Stimulated activated CD4-positive, alpha-beta T cell treated with anti-CD3 and anti-CD28 coated beads, Interleukin-12 subunit alpha, Interleukin-12 subunit beta, amount 100 ng/mL, for 24 hours (primary cell): Measurements from ENCODE around the gene CARD11.
"Not testable (repeated sequence)": the region's sequence is repeated elsewhere in the genome, so short reads cannot be mapped to it uniquely, and the experiment has no call there.

Experiments
- DNase-seq, 2 experiments: peaks; one replicate each; pipeline ENCODE4 v3.0.0-alpha.2; 2020; ENCODE audit warnings: low read depth in 2 of 2

The CARD11 gene

DNA sequence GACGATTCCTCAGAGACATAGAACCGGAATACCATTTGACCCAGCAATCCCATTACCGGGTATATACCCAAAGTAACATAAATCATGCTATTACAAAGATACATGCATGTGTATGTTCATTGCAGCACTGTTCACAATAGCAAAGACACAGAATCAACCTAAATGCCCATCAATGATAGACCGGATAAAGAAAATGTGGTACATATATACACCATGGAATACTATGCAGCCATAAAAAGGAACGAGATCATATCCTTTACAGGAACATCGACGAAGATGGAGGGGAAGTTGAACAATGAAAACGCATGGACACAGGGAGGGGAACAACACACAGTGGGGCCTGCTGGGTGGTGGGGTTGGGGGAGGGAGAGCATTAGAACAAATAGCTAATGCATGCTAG lies 22.4 kb downstream of the CARD11 start:
- DNase-seq = not testable (repeated sequence)

DNA sequence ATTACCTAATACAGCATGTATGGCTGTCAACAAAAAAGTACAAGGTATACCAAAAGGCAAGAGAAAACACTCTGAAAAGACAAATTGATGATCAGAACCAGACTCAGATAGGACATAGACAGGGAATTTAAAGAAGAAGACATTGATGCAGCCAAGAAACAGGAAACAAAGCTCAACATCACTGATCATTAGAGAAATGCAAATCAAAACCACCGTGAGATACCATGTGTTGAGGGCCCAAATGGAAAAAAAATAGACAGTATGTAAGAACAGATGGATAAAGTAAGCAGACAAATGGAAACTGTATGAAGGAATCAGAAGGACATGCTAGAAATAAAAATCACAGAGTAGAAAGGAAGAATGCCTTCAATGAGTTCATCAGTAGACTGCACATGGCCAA lies 23.3 kb downstream of the CARD11 start:
- DNase-seq = no peak

DNA sequence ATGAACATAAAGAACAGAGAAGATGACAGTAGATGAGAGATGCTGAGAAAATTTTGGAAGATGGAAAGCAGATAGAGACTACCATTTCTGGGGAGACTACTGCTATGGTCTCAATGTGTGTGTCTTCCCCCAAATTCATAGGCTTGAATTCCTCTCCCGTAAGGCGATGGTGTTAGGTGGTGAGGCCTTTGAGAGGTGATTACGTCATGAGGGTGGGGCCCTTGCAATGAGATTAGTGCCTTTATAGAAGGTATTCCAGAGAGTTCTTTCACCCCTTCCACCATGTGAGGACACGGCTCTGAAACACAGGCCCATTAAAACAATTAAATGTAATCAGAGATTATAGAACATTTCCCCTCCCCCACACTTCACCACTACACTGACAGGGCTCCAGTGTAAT lies 23.9 kb downstream of the CARD11 start:
- DNase-seq = no peak

DNA sequence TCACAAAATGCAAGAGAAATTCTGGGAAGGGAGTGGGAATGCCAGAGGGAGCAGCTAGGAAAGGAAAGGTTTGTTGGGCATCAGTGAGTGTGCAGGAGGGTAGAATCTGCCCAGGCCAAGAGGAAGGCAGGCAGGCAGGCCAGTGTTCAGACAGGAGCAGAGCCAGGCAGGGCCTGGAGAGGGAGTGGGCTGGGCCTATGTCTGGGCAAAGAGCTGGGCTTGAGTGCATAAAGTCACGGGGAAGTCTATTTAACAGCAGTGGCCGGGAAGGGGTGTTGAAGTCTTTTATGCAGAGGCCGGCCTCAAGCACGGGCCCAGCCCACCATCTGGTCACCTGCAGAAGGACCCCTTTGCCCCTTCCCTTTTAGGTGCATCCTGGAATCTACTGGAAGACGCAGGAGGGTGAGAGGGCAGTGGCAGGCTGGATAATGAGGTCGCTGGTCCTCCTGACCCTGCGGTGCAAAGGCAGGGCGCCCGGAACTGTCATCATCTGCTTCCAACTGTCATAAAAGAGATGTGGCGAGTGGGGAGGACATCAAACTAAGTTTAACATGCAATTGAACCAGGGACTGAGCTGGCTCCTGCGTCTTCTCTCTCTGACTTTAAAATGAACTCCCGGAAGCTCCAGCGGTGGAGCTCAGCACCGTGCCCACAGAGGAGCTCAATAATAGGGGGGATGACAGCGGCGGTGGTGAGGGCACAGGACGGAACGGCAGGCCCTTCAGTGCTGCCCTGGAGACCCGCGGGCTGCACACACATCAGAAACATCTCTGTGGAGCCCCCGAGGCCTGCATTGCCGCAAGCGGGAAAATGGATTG lies 29.5 kb downstream of the CARD11 start:
- no peak for DNase-seq

DNA sequence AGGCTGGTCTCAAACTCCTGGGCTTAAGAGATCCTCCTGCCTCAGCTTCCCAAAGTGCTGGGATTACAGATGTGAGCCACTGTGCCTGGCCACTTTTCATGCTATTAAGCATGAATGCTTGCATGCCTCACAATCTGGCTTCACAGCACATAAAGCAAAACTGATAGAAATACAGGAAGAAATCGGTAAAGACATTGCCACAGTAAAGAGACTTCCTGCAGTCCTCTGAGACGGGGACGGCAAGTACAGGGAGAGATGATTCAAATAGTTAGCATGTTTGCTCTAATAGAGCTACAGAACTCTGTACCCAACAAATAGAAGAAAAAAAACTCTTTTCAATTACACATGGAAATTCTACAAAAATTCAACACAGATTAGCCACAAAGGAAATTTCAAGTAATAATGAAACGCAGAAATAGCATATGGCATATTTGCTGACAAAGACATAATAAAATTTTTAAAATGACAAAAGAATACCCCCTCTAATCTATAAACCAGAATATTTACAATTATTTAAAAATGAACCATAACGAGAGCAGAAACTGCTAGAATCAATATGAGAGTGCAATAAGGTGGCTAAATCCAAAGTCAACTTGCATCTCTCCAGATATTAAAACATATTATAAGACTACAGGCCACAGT lies 32.3 kb downstream of the CARD11 start:
- DNase-seq = no peak

DNA sequence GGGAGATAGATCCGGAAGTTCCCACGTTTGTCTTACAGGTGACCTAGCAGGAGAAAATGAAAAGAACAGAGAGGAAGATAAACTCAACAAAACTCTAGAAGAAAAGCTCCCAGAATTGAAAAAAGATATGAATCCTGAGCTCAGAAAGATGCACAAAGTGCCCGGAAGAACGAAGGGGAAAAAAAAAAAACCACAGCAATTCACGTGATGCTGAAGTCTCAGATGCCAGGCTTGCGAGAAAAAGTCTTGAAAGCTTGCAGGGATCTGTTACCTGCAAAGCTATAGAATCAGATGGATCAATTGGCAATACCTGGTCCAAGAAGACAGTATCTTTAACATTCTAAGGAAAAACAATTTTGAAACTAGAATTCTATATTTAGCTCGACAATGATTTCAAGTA lies 33.5 kb downstream of the CARD11 start:
- DNase-seq = no peak

DNA sequence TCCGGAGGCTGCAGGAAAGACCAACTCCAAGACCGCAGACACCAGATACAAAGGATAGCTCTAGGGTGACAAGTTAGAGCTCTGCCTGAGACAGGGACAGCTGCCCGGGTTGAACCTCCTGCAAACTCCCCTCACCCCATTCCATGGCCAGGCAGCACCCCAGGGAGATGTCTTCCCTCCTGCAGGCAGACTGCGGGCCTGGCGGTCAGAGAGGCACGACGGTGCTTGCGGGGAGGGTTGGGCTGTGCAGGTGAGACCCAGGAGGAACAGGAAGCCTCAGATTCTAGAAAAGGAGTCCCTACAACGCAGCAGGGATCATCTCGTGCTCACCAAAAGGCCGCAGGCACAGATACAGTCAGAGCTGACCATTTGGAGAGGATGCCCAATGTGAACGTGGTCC lies 34.6 kb downstream of the CARD11 start:
- DNase-seq = no peak

DNA sequence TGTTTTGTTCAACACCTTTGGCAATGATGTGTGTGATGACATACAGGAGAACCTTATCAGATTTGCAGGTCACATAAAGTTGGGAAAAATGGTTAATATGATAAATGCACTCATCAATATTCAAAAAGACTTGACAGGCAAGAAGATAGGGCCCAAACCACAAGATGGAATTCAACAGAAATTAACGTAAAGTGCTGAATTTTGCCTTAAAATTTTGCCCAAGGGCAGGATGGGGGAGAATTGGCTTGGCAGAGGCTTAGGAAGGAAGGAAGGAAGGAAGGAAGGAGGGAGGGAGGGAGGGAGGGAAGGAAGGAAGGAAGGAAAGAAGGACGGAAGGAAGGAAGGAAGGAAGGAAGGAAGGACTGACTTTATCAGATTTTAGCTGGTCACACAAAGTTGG lies 35.3 kb downstream of the CARD11 start:
- DNase-seq = no peak

DNA sequence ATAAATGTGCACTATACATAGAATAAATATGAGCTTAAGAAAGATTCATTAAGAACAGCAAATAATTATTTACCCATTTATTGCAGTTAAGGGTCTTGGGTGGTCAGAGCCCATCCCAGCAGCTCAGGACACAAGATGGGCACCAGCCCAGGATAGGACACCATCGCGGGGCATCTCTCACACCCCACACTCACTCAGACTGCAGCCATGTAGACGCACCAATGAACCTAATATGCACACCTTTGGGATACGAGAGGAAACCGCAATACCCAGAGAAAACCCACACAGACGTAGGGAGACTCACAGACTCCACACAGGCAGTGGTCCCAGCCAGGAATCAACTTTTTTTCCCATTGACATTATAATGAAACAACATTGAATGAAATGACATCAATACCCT lies 36.0 kb downstream of the CARD11 start:
- no peak for DNase-seq

DNA sequence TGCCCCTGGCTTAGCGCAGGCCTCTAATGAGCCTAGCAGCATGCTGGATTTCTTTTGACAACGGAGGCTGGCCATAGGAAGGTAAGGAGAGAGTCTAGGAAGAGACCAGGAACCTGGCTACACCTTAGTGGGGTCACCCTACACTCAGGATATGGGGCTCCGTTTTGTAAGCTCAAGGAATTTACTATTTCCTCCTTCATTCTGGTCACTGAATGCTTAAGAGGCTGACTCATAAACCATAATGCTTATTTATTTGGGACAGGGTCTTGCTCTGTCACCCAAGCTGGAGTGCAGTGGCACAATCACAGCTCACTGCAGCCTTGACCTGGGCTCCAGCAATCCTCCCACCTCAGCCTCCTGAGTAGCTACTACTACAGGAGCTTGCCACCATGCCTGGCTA lies 38.4 kb downstream of the CARD11 start:
- no peak for DNase-seq

DNA sequence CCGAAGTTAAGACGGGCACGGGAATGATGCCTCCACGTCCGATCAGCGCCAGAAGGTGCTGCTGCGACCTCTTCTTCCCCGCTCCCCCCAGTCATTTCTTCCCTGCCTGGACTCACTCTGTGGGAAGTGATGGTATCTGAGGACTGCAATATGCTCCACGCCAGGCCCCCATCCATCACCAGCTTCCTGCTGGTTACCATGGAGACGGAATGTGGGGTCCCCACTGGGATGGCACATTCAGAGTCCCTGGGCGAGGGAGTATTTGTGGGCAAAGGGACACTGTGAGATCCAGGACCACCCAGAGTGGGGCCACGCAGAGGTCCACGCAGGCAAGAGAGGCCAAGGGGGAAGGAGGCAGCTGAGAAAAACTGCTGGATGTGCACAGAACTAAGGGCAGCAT lies 39.7 kb downstream of the CARD11 start:
- DNase-seq = no peak

DNA sequence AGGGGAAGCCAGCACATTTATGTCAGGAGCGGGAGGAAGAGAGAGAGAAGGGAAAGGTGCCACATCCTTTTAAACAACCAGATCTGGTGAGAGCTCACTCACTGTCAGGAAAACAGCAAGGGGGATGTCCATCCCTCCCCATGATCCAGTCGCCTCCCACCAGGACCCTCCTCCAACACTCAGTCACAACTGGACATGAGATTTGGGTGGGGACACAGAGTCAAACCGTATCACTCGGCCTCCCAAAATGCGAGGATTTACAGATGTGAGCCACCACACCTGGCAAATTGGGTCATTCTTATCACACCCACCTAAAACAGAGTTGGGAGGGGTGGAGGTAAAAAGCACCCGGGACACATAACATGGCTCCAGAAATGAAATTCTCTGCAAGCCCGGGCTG lies 41.0 kb downstream of the CARD11 start:
- DNase-seq = no peak

DNA sequence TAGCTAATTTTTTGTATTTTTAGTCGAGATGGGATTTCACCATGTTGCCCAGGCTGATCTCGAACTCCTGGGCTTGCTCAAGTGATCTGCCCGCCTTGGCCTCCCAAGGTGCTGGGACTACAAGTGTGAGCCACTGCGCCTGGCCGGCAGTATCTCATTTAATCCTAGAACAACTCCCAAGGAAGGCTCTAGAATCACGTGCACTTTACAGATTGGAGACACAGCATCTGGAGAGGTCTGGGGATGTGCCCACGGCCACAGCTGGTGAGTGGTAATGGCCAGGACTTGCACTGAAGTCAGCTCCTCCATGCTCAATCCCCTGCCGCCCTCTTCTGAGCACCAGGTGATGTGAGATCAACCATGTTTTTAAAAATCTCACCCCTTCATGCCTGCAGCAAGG lies 43.1 kb downstream of the CARD11 start:
- no peak for DNase-seq

DNA sequence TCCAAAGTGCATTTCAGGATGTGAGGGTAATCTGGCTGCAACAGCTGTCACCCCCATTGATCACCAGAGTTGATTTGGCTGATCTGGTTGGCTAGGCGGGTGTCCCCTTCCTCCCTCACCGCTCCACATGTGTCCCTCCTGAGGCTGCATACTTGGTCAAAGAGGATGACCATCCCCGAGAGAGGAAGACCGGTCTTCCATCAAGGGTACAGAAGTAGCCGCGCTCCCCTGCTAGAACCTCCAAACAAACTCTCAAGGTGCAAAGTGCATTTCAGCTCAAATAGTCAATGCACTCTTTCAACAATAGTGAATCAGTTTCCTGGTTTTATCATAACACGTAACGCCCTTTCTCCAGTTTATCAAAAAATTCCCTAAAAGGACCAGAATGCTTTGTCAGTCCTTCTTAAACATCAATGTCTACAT lies 44.6 kb downstream of the CARD11 start:
- DNase-seq = no peak

DNA sequence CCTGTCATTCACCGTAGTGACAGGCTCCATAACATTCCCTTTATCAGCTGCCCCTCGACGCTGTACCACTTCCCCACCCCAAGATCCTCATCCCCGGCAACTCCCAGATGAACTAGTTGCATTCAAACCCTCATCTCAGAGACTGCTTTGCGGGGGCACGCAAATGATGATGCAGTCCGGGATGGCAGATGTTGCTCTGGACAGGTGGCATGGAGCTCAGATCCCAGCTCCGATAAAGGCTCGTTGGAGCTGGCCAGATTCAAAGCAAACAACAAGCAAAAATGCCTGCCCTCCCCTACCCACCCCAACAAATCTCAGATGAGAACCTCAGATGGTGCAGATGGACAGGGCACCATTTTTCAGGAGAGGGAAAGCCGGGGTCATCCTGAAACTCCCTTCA lies 46.7 kb downstream of the CARD11 start:
- DNase-seq = no peak

DNA sequence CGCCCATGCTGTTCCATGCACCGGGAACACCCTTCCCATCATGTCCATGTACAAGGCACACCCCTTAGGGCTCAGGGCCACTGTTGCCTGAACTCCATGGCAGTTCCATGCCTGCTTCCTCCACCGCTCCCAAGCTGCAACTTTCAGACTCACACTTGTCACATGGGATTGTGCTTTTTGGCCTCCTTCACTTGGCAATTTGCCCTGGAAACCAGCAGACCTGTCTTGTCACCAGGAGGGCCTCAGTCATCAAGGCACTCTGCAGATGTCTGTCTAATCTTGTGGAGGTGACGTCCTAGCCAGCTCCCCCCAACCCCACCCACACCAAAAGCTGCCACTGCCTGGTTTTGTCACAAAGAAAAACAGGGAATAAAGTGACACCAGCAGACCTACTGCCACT lies 47.5 kb downstream of the CARD11 start:
- DNase-seq = no peak

DNA sequence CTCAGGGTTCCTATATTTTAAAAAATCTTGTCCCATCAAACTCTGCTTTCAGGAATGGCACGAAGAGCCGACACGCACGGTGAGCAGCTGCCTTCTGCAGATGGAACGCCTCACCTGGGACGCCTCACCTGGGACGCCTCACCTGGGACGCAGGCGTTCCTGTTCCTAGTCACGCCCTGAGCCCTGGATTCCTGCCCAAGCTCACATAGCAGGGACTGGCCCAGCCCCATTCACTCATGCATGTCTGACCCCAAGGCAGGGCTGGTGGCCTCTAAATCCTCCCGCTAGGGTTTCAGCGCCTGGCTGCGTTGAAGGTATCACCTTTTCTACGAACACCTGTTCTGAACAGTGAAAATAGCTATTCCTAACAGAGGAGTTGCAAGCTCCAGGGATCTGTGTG lies 49.8 kb downstream of the CARD11 start:
- no peak for DNase-seq

DNA sequence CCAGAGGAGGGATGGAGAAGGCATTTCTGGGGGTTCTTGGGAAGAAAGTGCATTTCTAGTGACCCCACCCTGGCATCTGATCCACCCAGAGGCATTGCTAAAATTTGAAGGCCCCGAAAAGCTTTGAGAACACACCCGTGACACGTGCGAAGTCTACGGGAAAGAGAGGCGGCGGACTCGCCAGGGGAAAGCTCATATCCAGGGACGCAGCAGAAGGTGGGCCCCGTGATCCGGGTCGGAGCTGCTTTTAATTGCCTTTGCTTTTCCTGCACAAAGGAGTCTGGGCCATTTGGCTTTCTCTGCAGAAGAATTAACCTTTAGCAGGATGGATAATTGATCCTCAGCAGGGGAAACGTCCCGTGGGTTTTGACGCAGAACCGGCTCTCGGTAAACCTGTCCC lies 50.3 kb downstream of the CARD11 start:
- no peak for DNase-seq

DNA sequence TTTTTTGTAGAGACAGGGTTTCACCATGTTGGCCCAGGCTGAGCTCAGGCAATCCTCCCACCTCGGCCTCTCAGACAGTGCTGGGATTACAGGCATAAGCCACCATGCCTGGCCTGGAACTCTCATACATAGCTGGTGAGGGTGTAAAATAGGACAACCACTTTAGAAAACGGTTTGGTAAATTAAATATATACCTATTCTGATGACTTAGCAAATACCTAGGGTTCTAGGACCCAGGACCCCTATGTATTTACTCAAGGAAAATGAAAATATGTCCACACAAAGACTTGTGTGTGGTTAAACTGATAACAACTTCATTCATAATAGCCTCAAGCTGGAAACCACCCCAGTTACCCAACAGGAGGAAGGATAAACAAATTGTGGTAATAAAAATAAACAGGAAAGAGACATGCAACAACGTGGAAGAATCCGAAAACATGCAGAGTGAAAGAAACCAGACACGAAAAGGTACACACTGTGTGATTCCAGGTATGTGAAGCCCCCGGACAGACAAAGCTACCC lies 52.7 kb downstream of the CARD11 start:
- DNase-seq = no peak

DNA sequence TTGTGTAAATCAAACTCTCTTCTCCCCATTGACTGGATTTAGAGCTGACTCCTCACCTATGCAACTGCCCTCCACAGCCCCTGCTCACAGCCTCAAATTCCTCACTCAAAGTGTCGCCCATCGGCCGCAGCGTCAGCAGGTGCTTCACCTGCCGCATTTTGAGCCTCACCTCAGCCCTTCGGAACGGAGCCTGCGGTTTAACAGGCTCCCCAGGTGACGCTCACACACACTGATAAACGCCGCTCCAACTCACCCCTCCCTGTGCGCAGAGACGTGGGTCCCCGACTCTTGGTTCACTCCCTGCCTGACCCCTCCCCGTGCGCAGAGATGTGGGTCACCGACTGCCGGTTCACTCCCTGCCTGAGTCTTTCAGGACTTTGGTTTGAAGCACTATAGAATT lies 57.1 kb downstream of the CARD11 start:
- DNase-seq = no peak

DNA sequence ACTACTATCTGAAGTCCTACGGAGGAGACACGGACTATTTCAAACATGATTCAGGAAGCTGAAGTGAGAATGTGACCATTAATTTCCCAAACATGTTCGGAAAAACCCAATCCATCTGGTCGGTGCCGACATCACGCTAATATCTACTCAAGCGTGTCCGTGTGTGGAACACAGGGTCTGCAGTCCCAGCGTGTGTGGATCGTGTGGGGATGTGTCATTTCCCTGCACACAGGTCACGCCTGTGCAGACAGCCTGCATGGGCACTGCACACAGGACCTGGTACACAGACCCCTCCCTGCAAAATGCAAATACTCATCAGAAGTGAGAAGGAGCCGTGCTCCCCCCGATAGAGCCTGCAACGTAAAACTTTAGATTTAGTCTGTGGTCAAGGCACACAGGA lies 57.8 kb downstream of the CARD11 start:
- no peak for DNase-seq

DNA sequence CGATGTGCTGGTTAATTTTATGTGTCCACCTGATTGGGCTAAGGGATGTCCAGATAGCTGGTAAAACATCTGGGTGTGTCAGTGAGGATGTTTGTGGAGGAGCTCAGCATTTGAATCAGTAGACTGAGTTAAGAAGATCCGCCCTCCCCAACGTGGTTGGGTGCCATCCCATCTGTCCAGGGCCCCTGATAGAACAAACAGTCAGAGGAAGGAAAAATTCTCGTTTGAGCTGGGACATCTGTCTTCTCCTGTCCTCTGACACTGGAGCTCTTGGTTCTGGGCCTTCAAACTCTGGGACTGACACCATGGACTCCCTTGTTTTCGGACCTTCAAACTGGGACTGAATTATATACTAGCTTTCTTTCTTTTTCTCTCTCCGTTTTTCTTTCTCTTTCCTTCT lies 59.6 kb downstream of the CARD11 start:
- no peak for DNase-seq

DNA sequence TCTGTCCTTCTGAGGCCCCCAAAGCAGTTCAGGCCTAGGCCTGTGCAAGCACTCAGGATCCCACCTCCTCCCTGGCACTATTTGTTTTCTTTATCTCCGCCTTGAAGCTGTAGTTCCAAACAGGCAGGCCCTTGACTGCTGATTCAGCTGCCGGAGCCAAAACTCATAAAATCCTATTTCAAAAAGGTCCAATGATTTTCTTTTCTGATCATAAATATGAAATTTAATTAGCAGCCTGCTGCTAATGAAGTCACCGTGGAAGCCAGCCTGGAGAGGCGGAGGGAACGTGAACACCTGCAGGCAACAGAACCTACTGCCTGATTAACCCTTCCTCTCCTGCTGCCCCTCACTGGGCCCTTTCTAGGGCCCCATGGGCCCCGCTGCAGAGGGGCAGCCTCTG lies 60.1 kb downstream of the CARD11 start:
- DNase-seq = no peak
